ENCODE measurements around the gene CYP26C1. TPM values are rescaled to one million over a fixed set of nuclear protein-coding genes. Genes with fewer than 3 reads are reported as not detected.
"Not testable (repeated sequence)": the region's sequence is repeated elsewhere in the genome, so short reads cannot be mapped to it uniquely, and the experiment has no call there.

CYP26C1 gene
- total RNA-seq, 2 experiments from 2014 or later = not detected

DNA sequence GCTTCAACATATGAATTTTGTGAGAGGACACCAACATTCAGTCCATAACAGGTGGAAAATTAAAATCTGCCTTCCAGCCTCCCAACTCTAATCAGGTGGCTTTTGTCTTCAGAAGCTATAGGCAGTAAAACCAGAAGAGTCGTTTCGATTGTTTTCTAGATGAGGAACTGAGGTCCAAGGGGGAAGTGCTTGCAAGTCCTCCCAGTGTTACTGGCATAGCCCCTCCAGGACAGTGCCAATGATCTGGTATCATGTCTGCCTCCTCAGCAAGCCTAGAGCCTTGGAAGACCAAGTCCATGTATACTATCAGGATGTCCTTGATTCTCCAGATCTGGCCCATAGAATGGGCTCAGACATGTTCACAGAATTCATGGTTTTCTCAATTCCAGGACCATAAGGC is 30.0 kb downstream of the CYP26C1 start:
- Mint-ChIP-seq H3K9me3 (no peaks in the 10 kb centered on the region), H3K4me3 (no peak overlapping the region), H3K27ac (no peak overlapping the region), H3K4me1 (no peaks in the 10 kb centered on the region), H3K36me3 (ENCODE audit: low read depth) (no peaks in the 10 kb centered on the region), H3K27me3 (peaks cover 7% of the 10 kb centered on the region)
- POLR2A ChIA-PET = no interaction called here
- CTCF ChIA-PET = no interaction called here
- no peak for DNase-seq

DNA sequence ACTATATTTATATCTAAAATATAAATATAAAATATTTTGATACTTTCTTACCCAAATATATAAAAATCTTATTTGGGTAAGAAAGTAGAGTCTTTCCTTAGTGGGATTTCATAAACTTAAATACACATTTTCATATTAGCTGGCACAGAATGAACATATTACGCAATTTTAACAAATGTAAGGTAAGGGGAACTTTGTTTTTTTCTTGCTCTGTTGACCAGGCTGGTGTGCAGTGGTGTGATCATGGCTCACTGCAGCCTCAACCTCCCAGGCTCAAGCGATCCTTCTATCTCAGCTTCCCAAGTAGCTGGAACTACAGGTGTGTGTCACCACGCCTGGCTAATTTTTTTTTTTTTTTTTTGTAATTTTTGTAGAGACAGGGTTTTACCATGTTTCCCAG is 31.4 kb downstream of the CYP26C1 start:
- Mint-ChIP-seq H3K27ac (no peak overlapping the region), H3K4me1 (no peaks in the 10 kb centered on the region), H3K4me3 (no peak overlapping the region), H3K36me3 (ENCODE audit: low read depth) (no peaks in the 10 kb centered on the region), H3K9me3 (no peaks in the 10 kb centered on the region), H3K27me3 (peaks cover 7% of the 10 kb centered on the region)
- ChIA-PET CTCF (interaction anchor here (0.7 kb wide), 1 partner anchor 120 kb away, joined by 3 read pairs; no protein-coding TSS in a partner anchor), POLR2A (no interaction called here)
- no peak for DNase-seq

DNA sequence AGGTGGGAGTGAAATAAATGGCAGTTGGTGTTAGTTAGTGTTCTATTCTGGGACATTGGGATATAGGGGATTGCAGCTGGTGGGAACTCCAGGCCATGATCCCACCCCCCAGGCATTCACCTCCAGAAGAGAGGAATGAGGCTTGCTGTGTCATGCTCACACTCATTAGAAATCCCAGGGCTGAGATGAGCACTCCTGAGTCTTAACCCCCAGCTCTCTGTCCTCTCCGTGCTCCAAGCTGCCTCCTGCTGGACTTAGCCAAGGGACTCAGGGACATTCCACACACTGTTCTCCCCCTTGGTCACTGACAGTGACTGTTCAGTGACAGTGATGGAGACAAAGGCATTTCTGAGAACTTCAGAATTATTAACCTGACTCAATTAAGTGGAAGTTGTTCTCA is 34.6 kb downstream of the CYP26C1 start:
- POLR2A ChIA-PET = no interaction called here
- H3K4me3 Mint-ChIP-seq = no peak overlapping the region
- CTCF ChIA-PET = no interaction called here
- H3K27ac Mint-ChIP-seq = no peak overlapping the region
- no peaks in the 10 kb centered on the region for H3K9me3 Mint-ChIP-seq
- H3K36me3 Mint-ChIP-seq (ENCODE audit: low read depth) = no peaks in the 10 kb centered on the region
- DNase-seq = no peak
- H3K27me3 Mint-ChIP-seq = peaks cover 2% of the 10 kb centered on the region
- H3K4me1 Mint-ChIP-seq = no peaks in the 10 kb centered on the region

DNA sequence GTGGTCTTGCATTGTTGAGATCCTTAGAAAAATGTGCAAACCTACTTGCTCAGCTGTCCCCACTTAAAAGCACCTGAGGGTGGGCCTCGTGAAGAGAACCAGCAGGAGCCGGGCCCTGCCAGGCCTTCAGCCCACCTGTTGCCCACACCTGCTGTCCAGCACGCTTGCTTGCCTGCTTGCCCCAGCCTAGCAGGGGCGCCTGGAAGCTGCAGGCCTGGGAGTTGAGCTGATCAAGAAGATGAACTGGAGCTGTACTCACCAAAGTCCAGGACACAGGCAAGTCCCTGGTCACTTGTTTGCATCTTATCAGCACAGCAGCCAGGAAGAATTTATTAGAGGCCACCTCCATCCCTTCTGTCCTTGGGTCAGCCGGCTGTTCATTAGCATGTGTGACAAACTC is 36.3 kb downstream of the CYP26C1 start:
- no peak for DNase-seq
- H3K36me3 Mint-ChIP-seq (ENCODE audit: low read depth) = no peaks in the 10 kb centered on the region
- no peak overlapping the region for H3K4me3 Mint-ChIP-seq
- H3K9me3 Mint-ChIP-seq = no peaks in the 10 kb centered on the region
- POLR2A ChIA-PET = no interaction called here
- H3K27ac Mint-ChIP-seq = no peak overlapping the region
- CTCF ChIA-PET = no interaction called here
- H3K27me3 Mint-ChIP-seq = peaks cover 2% of the 10 kb centered on the region
- H3K4me1 Mint-ChIP-seq = no peaks in the 10 kb centered on the region

DNA sequence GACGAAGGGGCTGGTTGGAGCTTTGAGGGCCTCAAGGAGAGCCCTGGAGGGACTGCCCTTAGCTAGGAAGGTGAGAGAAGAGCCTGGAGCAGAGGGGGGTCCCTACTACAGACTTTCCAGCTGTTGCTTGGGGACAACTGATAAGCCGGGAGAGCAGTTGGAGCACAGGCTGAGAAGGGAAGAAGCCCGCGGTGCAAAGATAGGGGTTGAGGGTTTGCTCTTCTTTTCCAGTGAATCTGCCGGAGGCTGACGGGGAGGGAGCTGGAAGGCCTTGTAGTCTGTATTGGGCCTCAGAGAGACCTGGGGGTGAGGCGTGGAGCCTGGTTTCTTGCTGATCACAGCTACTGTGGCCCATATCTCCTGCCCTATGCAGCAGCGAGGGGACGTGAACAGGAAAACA is 36.8 kb downstream of the CYP26C1 start:
- no peak for DNase-seq
- CTCF ChIA-PET = no interaction called here
- POLR2A ChIA-PET = no interaction called here
- Mint-ChIP-seq H3K9me3 (no peaks in the 10 kb centered on the region), H3K4me1 (no peaks in the 10 kb centered on the region), H3K27me3 (peaks cover 2% of the 10 kb centered on the region), H3K27ac (no peak overlapping the region), H3K36me3 (ENCODE audit: low read depth) (no peaks in the 10 kb centered on the region), H3K4me3 (no peak overlapping the region)

DNA sequence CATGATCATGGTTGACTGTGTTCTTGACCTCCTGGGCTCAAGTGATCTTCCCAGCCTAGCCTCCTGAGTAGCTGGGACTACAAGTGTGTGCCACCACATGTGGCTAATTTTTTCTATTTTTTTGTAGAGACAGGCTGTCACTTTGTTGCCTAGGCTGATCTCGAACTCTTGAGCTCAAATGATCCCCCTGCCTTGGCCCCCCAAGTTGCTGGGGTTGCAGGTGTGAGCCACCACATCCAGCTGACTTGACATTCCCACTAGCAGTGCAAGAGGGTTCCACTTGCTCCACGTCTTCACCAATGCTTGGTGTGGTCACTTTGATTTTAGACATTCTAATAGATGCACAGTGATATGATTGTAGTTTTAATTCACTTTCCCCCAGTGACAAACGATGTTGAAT is 38.2 kb downstream of the CYP26C1 start:
- ChIA-PET POLR2A (no interaction called here), CTCF (no interaction called here)
- Mint-ChIP-seq H3K9me3 (no peaks in the 10 kb centered on the region), H3K36me3 (ENCODE audit: low read depth) (no peaks in the 10 kb centered on the region), H3K4me1 (no peaks in the 10 kb centered on the region), H3K27me3 (peaks cover 4% of the 10 kb centered on the region), H3K27ac (no peak overlapping the region), H3K4me3 (no peak overlapping the region)
- DNase-seq = no peak

DNA sequence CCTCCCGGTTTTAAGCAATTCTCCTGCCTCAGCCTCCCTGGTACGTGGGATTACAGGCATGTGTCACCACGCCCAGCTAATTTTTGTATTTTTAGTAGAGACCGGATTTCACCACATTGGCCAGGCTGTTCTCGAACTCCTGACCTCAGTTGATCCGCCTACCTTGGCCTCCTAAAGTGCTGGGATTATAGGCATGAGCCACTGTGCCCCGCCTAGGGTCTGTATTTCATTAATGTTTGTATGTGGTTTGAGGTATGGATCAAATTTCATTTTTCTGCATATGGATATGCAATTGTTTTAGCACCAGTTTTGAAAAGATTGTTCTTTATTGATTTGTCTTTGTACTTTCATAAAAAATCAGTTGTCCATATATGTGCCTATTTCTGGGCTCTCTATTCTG is 39.1 kb downstream of the CYP26C1 start:
- Mint-ChIP-seq H3K36me3 (ENCODE audit: low read depth) (no peaks in the 10 kb centered on the region), H3K4me3 (no peak overlapping the region), H3K4me1 (no peaks in the 10 kb centered on the region), H3K27me3 (peaks cover 4% of the 10 kb centered on the region), H3K27ac (no peak overlapping the region), H3K9me3 (no peaks in the 10 kb centered on the region)
- ChIA-PET CTCF (no interaction called here), POLR2A (no interaction called here)
- DNase-seq = no peak

DNA sequence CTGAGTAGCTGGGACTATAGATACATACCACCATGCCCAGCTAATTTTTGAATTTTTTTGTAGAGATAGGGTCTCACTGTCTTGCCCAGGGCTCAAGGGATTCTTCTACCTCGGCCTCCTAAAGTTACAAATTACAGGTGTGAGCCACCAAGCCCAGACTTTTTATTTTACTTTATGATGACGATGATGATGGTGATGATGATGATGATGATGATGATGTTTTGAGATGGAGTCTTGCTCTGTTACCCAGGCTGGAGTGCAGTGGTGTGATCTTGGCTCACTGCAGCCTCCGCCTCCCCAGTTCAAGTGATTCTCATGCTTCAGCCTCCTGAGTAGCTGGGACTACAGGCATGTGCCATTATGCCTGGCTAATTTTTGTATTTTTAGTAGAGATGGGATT is 40.5 kb downstream of the CYP26C1 start:
- H3K27me3 Mint-ChIP-seq; H3K36me3 Mint-ChIP-seq (ENCODE audit: low read depth); H3K27ac Mint-ChIP-seq; POLR2A ChIA-PET; H3K9me3 Mint-ChIP-seq; H3K4me1 Mint-ChIP-seq; CTCF ChIA-PET; H3K4me3 Mint-ChIP-seq; DNase-seq: not testable (repeated sequence)

DNA sequence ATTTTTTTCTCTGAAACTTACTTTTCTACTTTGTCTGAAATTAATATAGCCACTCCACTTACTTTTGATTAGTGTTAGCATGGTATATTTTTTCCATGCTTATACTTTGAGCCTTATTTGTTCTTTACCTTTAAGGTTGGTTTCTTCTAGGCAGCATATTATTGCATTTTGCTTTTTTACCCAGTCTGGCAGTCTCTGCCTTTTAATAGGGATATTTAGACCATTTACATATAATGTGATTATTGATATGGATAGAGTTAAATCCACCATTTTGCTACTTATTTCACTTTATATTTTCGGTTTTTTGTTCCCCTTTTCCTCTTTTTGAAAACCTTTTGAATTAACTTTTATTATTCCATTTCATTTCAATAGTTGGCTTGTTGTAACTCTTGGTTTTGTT is 43.4 kb downstream of the CYP26C1 start:
- CTCF ChIA-PET = interaction anchor here (1.4 kb wide), 1 partner anchor 11 kb away, joined by 5 read pairs; no protein-coding TSS in a partner anchor
- no peak overlapping the region for H3K27ac Mint-ChIP-seq
- H3K9me3 Mint-ChIP-seq = no peaks in the 10 kb centered on the region
- H3K36me3 Mint-ChIP-seq (ENCODE audit: low read depth) = no peaks in the 10 kb centered on the region
- no peak for DNase-seq
- POLR2A ChIA-PET = no interaction called here
- H3K4me1 Mint-ChIP-seq = no peaks in the 10 kb centered on the region
- H3K27me3 Mint-ChIP-seq = peaks cover 3% of the 10 kb centered on the region
- no peak overlapping the region for H3K4me3 Mint-ChIP-seq

DNA sequence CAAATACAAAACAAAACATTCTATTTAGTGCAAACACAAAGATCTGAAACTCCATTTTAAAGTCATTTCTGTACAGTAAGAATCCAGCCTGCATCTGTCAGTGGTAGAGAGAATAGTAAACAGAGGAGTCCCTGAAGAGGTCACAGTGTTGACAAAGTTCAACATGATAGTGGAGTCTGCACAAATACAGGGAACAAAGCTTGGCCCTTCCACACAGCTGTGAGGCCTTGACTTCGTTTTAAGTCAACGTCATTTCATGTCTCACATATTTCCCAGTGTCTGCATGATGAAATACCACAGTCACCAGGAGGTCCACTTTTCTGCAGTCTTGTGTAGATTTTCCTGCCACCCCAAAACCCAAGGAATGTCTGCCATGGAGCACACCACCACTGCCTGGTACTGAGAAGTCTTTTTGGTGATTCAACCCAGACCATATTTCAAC is 46.1 kb downstream of the CYP26C1 start:
- Mint-ChIP-seq H3K9me3 (no peaks in the 10 kb centered on the region), H3K4me1 (no peaks in the 10 kb centered on the region), H3K27ac (no peak overlapping the region), H3K27me3 (peaks cover 4% of the 10 kb centered on the region), H3K36me3 (ENCODE audit: low read depth) (no peaks in the 10 kb centered on the region), H3K4me3 (no peak overlapping the region)
- POLR2A ChIA-PET = no interaction called here
- DNase-seq = no peak
- CTCF ChIA-PET = interaction anchor here (0.7 kb wide), 1 partner anchor 9 kb away, joined by 3 read pairs; no protein-coding TSS in a partner anchor

DNA sequence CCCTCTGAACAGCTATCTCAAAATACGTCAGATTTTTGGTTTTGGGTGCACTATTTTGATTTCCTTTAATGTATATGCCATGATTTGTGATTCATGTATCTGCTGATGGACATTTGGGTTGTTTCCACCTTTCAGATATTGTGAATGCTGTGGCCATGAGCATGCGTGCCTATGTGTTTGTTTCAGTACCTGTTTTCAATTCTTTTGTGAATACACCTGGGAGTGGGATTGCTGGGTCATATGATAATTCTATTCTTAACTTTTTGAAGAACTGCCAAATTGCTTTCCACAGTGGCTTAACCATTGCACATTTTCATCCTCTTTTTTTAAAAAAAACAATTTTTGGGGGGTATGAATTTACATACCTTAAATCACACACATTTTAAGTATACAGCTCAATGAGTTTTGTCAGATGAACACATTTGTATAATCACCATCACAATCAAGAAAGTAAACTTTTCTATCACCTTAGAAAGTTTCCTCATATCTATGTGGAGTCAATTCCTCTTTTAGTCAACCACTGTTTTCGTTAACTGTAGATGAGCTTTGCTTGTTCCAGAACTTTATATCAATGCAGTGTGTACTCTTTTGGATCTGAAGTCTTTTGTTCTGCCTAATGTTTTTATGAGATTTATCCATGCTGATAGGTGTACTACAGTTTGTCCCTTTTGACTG is 50.0 kb downstream of the CYP26C1 start:
- H3K27ac Mint-ChIP-seq = no peak overlapping the region
- H3K9me3 Mint-ChIP-seq = no peaks in the 10 kb centered on the region
- no peaks in the 10 kb centered on the region for H3K36me3 Mint-ChIP-seq (ENCODE audit: low read depth)
- no peak for DNase-seq
- H3K4me3 Mint-ChIP-seq = no peak overlapping the region
- CTCF ChIA-PET = no interaction called here
- peaks cover 3% of the 10 kb centered on the region for H3K4me1 Mint-ChIP-seq
- POLR2A ChIA-PET = no interaction called here
- peaks cover 12% of the 10 kb centered on the region for H3K27me3 Mint-ChIP-seq

DNA sequence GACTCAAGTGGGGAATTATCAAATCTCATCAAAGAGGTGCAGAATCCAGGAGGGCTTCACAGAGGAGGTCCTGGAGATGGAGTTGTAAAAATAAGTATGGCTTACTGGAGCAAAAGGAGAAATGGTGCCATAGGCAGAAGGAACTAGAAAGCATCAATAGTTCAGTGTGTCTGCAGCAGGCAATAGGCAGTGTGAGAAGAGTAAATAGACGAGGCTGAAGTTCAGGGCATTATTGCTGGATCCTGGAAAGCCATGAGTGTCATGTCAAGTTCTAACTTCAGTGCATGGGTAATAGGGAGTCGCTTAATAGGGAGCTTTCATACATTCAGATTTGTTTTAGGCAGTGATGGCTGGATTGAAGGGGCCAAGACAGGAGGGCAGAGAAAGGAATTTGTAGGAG is 52.4 kb downstream of the CYP26C1 start:
- CTCF ChIA-PET = no interaction called here

DNA sequence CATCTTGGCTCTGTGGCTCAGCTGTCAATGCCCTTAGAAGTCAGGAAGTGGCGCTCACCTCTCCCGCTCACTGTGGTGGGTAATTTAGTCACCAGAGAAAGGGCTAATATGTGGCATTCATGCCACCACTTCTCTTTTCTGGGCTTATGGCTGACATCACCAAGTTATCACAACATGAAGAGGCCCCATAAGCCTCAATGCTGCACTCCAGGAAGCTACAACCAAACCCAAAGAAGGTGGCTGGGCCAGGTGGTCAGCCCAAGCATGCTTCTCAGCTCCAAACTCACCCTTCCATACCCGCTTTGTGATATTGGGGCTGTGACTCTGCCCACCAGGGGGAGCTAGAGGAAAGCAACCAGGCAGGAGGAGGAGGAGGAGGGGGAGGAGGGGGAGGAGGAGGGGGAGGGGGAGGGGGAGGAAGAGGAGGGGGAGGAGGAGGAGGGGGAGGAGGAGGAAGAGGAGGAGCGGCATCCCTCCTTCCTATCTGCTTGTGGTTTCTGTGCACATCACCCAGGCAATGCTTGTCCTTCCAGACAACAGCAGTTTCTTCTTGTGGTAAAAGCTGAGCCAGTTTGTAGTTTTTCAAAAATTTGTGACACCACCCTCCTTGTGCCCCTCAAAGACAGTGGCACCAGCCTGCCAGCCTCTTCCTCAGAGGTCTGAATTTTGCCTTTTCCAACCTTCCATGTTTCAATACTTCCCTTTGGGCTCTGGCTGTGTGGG is 55.2 kb downstream of the CYP26C1 start:
- ChIA-PET POLR2A (no interaction called here), CTCF (interaction anchor here (0.7 to 1.7 kb wide), 18 partner anchors 9 to 367 kb away, joined by 3 to 9 read pairs (median 4); partner anchors contain the start of gene MYOF)
- no peak overlapping the region for H3K27ac Mint-ChIP-seq
- H3K4me1 Mint-ChIP-seq = peaks cover 10% of the 10 kb centered on the region
- H3K9me3 Mint-ChIP-seq = no peaks in the 10 kb centered on the region
- H3K36me3 Mint-ChIP-seq (ENCODE audit: low read depth) = no peaks in the 10 kb centered on the region
- peaks cover 13% of the 10 kb centered on the region for H3K27me3 Mint-ChIP-seq
- peak; percentile 72 for DNase-seq
- H3K4me3 Mint-ChIP-seq = no peak overlapping the region

More for the DNA sequence above, 52.4 kb downstream of the CYP26C1 start:
- Mint-ChIP-seq H3K4me3 (no peak overlapping the region), H3K4me1 (peaks cover 10% of the 10 kb centered on the region), H3K27me3 (peaks cover 12% of the 10 kb centered on the region), H3K36me3 (ENCODE audit: low read depth) (no peaks in the 10 kb centered on the region), H3K9me3 (no peaks in the 10 kb centered on the region), H3K27ac (no peak overlapping the region)
- no peak for DNase-seq
- POLR2A ChIA-PET = no interaction called here

Measured in activated CD4-positive, alpha-beta memory T cell treated with anti-CD3 and anti-CD28 coated beads, Interleukin-2, amount 10 ng/mL, durations not matched to agents 7 days and 5 days (primary cell).